ENCODE measurements around the gene VSTM1. TPM values are rescaled to one million over a fixed set of nuclear protein-coding genes. Genes with fewer than 3 reads are reported as not detected.
A peak's percentile ranks its signal among the peaks of the same experiment; 100 is the strongest.
"Not testable (repeated sequence)": the region's sequence is repeated elsewhere in the genome, so short reads cannot be mapped to it uniquely, and the experiment has no call there.

VSTM1 gene
- polyA plus RNA-seq, 4 donors = 0.09 TPM; not detected in 3

DNA sequence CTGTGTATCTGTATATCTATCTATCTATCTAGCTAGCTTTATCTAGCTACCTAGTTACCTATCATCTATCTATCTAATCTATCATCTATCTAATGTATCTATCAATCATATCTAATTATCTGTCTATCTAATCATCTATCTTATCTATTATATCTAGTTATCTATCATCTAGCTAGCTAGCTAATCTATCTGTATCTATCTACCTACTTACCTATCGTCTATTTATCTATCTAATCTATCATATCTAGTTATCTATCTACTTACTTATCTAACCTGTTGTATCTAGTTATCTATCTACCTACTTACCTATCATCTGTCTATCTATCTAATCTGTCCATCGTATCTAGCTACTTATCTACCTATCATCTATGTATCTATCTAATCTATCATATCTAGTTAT lies 17.9 kb downstream of the VSTM1 start:
- WGBS, 3 donors = 72 to 82% (median 77%) methylated on average over 2 of the region's 2 CpGs
- H3K4me3 ChIP-seq (ENCODE audit: low read depth in 1 of 3, low read length in 3 of 3) = no peak overlapping the region
- FAIRE-seq = no peak
- no peaks in the 10 kb centered on the region for H3K4me1 ChIP-seq (ENCODE audit: control insufficient read depth in 3 of 3, insufficient read depth in 2 of 3, low read depth in 1 of 3, low read length in 2 of 3)
- H3K9me3 ChIP-seq (ENCODE audit: control insufficient read depth in 2 of 2, insufficient read depth in 1 of 2, low read depth in 1 of 2, low read length in 1 of 2) = no peaks in the 10 kb centered on the region
- no peak for DNase-seq
- no peaks in the 10 kb centered on the region for H3K27me3 ChIP-seq (ENCODE audit: control insufficient read depth in 3 of 3, insufficient read depth in 3 of 3, low read length in 3 of 3)
- no peaks in the 10 kb centered on the region for H3K36me3 ChIP-seq (ENCODE audit: control insufficient read depth in 3 of 3, insufficient read depth in 2 of 3, low read depth in 1 of 3, low read length in 3 of 3)
- no peak overlapping the region for H3K27ac ChIP-seq (ENCODE audit: low read depth in 1 of 3, low read length in 2 of 3)

GRCh38 chr19:54042989-54043388 lies 20.7 kb downstream of the VSTM1 start:
- DNase-seq = no peak
- WGBS, 3 donors = 73 to 80% (median 75%) methylated on average over 3 of the region's 3 CpGs
- FAIRE-seq = no peak
- no peak overlapping the region for H3K4me3 ChIP-seq (ENCODE audit: low read depth in 1 of 3, low read length in 3 of 3)
- no peaks in the 10 kb centered on the region for H3K9me3 ChIP-seq (ENCODE audit: control insufficient read depth in 2 of 2, insufficient read depth in 1 of 2, low read depth in 1 of 2, low read length in 1 of 2)
- H3K27ac ChIP-seq (ENCODE audit: low read depth in 1 of 3, low read length in 2 of 3) = no peak overlapping the region
- H3K36me3 ChIP-seq (ENCODE audit: control insufficient read depth in 3 of 3, insufficient read depth in 2 of 3, low read depth in 1 of 3, low read length in 3 of 3) = no peaks in the 10 kb centered on the region
- no peaks in the 10 kb centered on the region for H3K27me3 ChIP-seq (ENCODE audit: control insufficient read depth in 3 of 3, insufficient read depth in 3 of 3, low read length in 3 of 3)
- no peaks in the 10 kb centered on the region for H3K4me1 ChIP-seq (ENCODE audit: control insufficient read depth in 3 of 3, insufficient read depth in 2 of 3, low read depth in 1 of 3, low read length in 2 of 3)

- no peaks in the 10 kb centered on the region for H3K4me1 ChIP-seq (ENCODE audit: control insufficient read depth in 3 of 3, insufficient read depth in 2 of 3, low read depth in 1 of 3, low read length in 2 of 3)
- no peak overlapping the region for H3K4me3 ChIP-seq (ENCODE audit: low read depth in 1 of 3, low read length in 3 of 3)
- 61 to 63% (median 61%) methylated on average over 9 of the region's 9 CpGs for WGBS, 3 donors
- H3K27me3 ChIP-seq (ENCODE audit: control insufficient read depth in 3 of 3, insufficient read depth in 3 of 3, low read length in 3 of 3) = no peaks in the 10 kb centered on the region
- H3K9me3 ChIP-seq (ENCODE audit: control insufficient read depth in 2 of 2, insufficient read depth in 1 of 2, low read depth in 1 of 2, low read length in 1 of 2) = no peaks in the 10 kb centered on the region
- no peak for FAIRE-seq
- H3K27ac ChIP-seq (ENCODE audit: low read depth in 1 of 3, low read length in 2 of 3) = no peak overlapping the region
- no peak for DNase-seq
- no peaks in the 10 kb centered on the region for H3K36me3 ChIP-seq (ENCODE audit: control insufficient read depth in 3 of 3, insufficient read depth in 2 of 3, low read depth in 1 of 3, low read length in 3 of 3)
Measured at GRCh38 chr19:54041969-54042606, 21.6 kb downstream of the VSTM1 start.

DNA sequence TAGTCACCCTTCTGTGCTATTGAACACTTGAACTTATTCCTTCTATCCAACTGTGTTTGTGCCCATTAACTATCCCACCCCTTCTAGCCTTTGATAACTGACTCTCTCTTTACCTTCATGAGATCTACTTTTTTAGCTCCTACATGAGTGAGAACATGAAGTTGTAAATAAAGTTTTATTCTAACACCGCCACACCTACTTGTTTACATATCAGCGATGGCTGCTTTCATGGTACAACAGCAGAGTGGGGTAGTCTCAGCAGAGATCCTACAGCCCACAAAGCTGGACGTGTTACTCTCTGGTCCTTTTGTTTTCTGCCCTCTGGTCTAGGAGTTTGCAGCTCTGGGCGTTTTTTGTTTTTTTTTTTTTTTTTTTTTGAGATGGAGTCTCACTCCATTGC lies 23.7 kb downstream of the VSTM1 start:
- Histone ChIP-seq H3K4me1 (ENCODE audit: control insufficient read depth in 3 of 3, insufficient read depth in 2 of 3, low read depth in 1 of 3, low read length in 2 of 3) (no peaks in the 10 kb centered on the region), H3K27me3 (ENCODE audit: control insufficient read depth in 3 of 3, insufficient read depth in 3 of 3, low read length in 3 of 3) (no peaks in the 10 kb centered on the region), H3K27ac (ENCODE audit: low read depth in 1 of 3, low read length in 2 of 3) (no peak overlapping the region), H3K9me3 (ENCODE audit: control insufficient read depth in 2 of 2, insufficient read depth in 1 of 2, low read depth in 1 of 2, low read length in 1 of 2) (no peaks in the 10 kb centered on the region), H3K36me3 (ENCODE audit: control insufficient read depth in 3 of 3, insufficient read depth in 2 of 3, low read depth in 1 of 3, low read length in 3 of 3) (no peaks in the 10 kb centered on the region), H3K4me3 (ENCODE audit: low read depth in 1 of 3, low read length in 3 of 3) (no peak overlapping the region)
- WGBS, 3 donors = 76 to 82% (median 79%) methylated on average over 4 of the region's 4 CpGs
- DNase-seq (no peak), FAIRE-seq (no peak)

GRCh38 chr19:54036542-54036941 lies 27.2 kb downstream of the VSTM1 start:
- H3K27me3 ChIP-seq (ENCODE audit: control insufficient read depth in 3 of 3, insufficient read depth in 3 of 3, low read length in 3 of 3); H3K36me3 ChIP-seq (ENCODE audit: control insufficient read depth in 3 of 3, insufficient read depth in 2 of 3, low read depth in 1 of 3, low read length in 3 of 3); DNase-seq; H3K4me1 ChIP-seq (ENCODE audit: control insufficient read depth in 3 of 3, insufficient read depth in 2 of 3, low read depth in 1 of 3, low read length in 2 of 3); H3K27ac ChIP-seq (ENCODE audit: low read depth in 1 of 3, low read length in 2 of 3); H3K4me3 ChIP-seq (ENCODE audit: low read depth in 1 of 3, low read length in 3 of 3); H3K9me3 ChIP-seq (ENCODE audit: control insufficient read depth in 2 of 2, insufficient read depth in 1 of 2, low read depth in 1 of 2, low read length in 1 of 2); FAIRE-seq: not testable (repeated sequence)
- 75 to 78% (median 76%) methylated on average over 5 of the region's 5 CpGs for WGBS, 3 donors

GRCh38 chr19:54035215-54036178 lies 28.2 kb downstream of the VSTM1 start:
- no peaks in the 10 kb centered on the region for H3K27me3 ChIP-seq (ENCODE audit: control insufficient read depth in 3 of 3, insufficient read depth in 3 of 3, low read length in 3 of 3)
- 59 to 63% (median 61%) methylated on average over 4 of the region's 4 CpGs for WGBS, 3 donors

DNA sequence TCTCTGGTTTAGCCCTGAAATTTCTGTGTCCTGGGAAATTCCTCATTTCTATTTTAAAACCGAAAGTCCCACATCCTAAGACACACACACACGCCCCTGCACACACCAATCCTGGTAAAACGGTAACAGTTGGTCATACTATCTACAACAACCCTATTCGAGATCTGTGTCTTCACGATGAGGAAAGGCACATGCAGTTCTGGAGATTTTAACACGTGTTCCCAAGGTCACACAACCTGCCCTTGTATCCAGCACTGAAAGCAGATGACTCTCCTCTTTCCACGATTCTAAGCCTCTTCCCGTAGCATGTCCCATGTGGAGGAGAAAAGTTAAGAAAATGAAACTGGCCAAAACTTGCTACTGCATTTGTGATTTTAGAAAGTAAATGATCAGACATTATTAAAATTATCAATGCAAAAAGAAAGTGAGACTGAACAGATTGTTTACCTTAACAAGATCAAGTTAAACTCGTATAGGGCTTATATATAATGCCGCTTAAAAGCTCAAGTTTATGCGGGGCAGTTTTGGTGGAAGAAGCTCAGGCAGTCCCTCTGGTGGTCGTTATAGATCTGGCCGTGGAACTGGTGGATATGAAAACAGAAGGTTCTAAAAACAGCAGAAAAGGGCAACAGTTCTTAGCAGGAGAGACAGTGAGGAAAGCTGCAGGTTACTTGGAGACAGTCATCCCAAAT lies 32.7 kb downstream of the VSTM1 start:
- DNase-seq = no peak
- 39 to 45% (median 40%) methylated on average over 13 of the region's 13 CpGs for WGBS, 3 donors
- no peak overlapping the region for H3K4me3 ChIP-seq (ENCODE audit: low read depth in 1 of 3, low read length in 3 of 3)
- no peaks in the 10 kb centered on the region for H3K27me3 ChIP-seq (ENCODE audit: control insufficient read depth in 3 of 3, insufficient read depth in 3 of 3, low read length in 3 of 3)
- no peaks in the 10 kb centered on the region for H3K36me3 ChIP-seq (ENCODE audit: control insufficient read depth in 3 of 3, insufficient read depth in 2 of 3, low read depth in 1 of 3, low read length in 3 of 3)
- H3K27ac ChIP-seq (ENCODE audit: low read depth in 1 of 3, low read length in 2 of 3) = no peak overlapping the region
- H3K9me3 ChIP-seq (ENCODE audit: control insufficient read depth in 2 of 2, insufficient read depth in 1 of 2, low read depth in 1 of 2, low read length in 1 of 2) = no peaks in the 10 kb centered on the region
- FAIRE-seq = no peak
- H3K4me1 ChIP-seq (ENCODE audit: control insufficient read depth in 3 of 3, insufficient read depth in 2 of 3, low read depth in 1 of 3, low read length in 2 of 3) = no peaks in the 10 kb centered on the region

More at GRCh38 chr19:54035215-54036178, 28.2 kb downstream of the VSTM1 start:
- H3K4me3 ChIP-seq (ENCODE audit: low read depth in 1 of 3, low read length in 3 of 3) = no peak overlapping the region
- no peaks in the 10 kb centered on the region for H3K9me3 ChIP-seq (ENCODE audit: control insufficient read depth in 2 of 2, insufficient read depth in 1 of 2, low read depth in 1 of 2, low read length in 1 of 2)
- no peaks in the 10 kb centered on the region for H3K36me3 ChIP-seq (ENCODE audit: control insufficient read depth in 3 of 3, insufficient read depth in 2 of 3, low read depth in 1 of 3, low read length in 3 of 3)
- H3K27ac ChIP-seq (ENCODE audit: low read depth in 1 of 3, low read length in 2 of 3) = no peak overlapping the region
- no peaks in the 10 kb centered on the region for H3K4me1 ChIP-seq (ENCODE audit: control insufficient read depth in 3 of 3, insufficient read depth in 2 of 3, low read depth in 1 of 3, low read length in 2 of 3)
- FAIRE-seq (no peak), DNase-seq (no peak)

DNA sequence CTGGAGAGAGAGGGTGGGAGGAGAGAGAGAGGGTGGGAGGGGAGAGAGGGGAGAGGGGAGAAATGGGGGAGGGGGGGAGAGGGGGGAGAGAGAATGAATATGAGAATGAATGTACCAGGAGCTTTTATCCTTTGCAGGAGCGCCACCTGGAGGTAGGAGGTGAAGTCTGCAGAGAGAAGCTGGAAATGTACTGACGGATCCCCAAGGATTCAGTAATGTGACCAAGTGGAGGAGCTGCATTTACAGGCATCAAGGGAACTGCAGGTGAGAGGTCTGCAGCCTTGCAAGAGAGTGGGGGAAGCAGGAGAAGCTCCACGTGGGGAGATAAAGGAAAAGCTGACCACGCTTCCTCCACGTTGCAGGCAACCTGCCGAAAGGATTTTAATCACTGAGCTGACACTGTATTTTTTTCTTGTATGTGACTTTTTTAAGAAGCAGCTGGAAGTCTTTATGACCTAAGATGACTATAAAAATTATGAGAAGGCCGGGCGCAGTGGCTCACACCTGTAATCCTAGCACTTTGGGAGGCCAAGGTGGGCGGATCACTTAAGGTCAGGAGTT lies 33.7 kb downstream of the VSTM1 start:
- no peak overlapping the region for H3K27ac ChIP-seq (ENCODE audit: low read depth in 1 of 3, low read length in 2 of 3)
- DNase-seq (peak; percentile 51 to 58), FAIRE-seq (no peak)
- H3K4me1 ChIP-seq (ENCODE audit: control insufficient read depth in 3 of 3, insufficient read depth in 2 of 3, low read depth in 1 of 3, low read length in 2 of 3) = no peaks in the 10 kb centered on the region
- H3K4me3 ChIP-seq (ENCODE audit: low read depth in 1 of 3, low read length in 3 of 3) = no peak overlapping the region
- no peaks in the 10 kb centered on the region for H3K27me3 ChIP-seq (ENCODE audit: control insufficient read depth in 3 of 3, insufficient read depth in 3 of 3, low read length in 3 of 3)
- H3K36me3 ChIP-seq (ENCODE audit: control insufficient read depth in 3 of 3, insufficient read depth in 2 of 3, low read depth in 1 of 3, low read length in 3 of 3) = no peaks in the 10 kb centered on the region
- 17 to 36% (median 30%) methylated on average over 9 of the region's 9 CpGs for WGBS, 3 donors
- no peaks in the 10 kb centered on the region for H3K9me3 ChIP-seq (ENCODE audit: control insufficient read depth in 2 of 2, insufficient read depth in 1 of 2, low read depth in 1 of 2, low read length in 1 of 2)

Measured in small intestine (tissue), 7 donors.